A549 (cell line): Measurements from ENCODE around the gene PPP6R3. TPM values are rescaled to one million over a fixed set of nuclear protein-coding genes. Genes with fewer than 3 reads are reported as not detected.

Experiments used
- ATAC-seq, 2 experiments: fragments of 200-7000 bp in 1 of 2; fragments of >200 bp in 1 of 2; cut with Nextera tagmentation in 1 of 2; cut with Tn5 transposase in 1 of 2; 3 replicates each; pipeline versions ENCODE4 v1.8.0 to v1.9.1; 2018 to 2020; ENCODE audit warnings: mild to moderate bottlenecking in 1 of 2, moderate library complexity in 1 of 2
- CTCF ChIA-PET: fragments of 300-600 bp; sonication (Branson Sonifier 250); formaldehyde crosslinking; extraction: SDS; loops from one replicate; lab custom pipeline; 2021; ENCODE audit warnings: antibody characterized with exemption, inconsistent platforms; lab: Yijun Ruan, JAX
- POLR2A ChIA-PET: fragments of 350-600 bp; formaldehyde crosslinking; extraction: SDS; loops from one replicate; lab custom pipeline; 2021; ENCODE audit warnings: antibody characterized with exemption, inconsistent platforms; lab: Yijun Ruan, JAX
- DNase-seq, 2 experiments: peaks; one replicate each; pipeline versions ENCODE4 v3.0.0 to v3.0.0-alpha.2; 2011 to 2016; ENCODE audit warnings: low read depth in 1 of 2, low spot score in 1 of 2
- FAIRE-seq: peaks from 2 replicates; lab custom pipeline; 2011; peaks lifted over from hg19 to GRCh38; lab: Jason Lieb, UNC
- H3K27ac ChIP-seq, 2 experiments: fragments of >200 bp; sonication (Bioruptor Twin); formaldehyde crosslinking; 3 replicates each; pipeline ENCODE4 v1.5.1; 2016 to 2017
- H3K4me1 ChIP-seq: fragments of >200 bp; sonication (Bioruptor Twin); formaldehyde crosslinking; 3 replicates; pipeline ENCODE4 v1.6.1; 2016
- H3K4me2 ChIP-seq: fragments of >200 bp; sonication (Bioruptor Twin); formaldehyde crosslinking; 3 replicates; pipeline ENCODE4 v1.6.1; 2016
- H3K4me3 ChIP-seq: fragments of >200 bp; sonication (Bioruptor Twin); formaldehyde crosslinking; 3 replicates; pipeline ENCODE4 v1.5.1; 2016
- H3K9me3 ChIP-seq: fragments of >200 bp; sonication (Bioruptor Twin); formaldehyde crosslinking; 3 replicates; pipeline ENCODE4 v1.6.1; 2016
- CBX2 ChIP-seq: fragments of 200-600 bp; sonication (generic); IDR thresholded peaks from 2 replicates; pipeline ENCODE4 v1.6.1; 2016; ENCODE audit warnings: low read depth, mild to moderate bottlenecking, borderline replicate concordance
- CBX8 ChIP-seq: fragments of 200-600 bp; sonication (generic); IDR thresholded peaks from 2 replicates; pipeline ENCODE4 v1.6.1; 2016
- CEBPB ChIP-seq, 2 experiments: fragments of >200 bp in 1 of 2; sonication (Bioruptor Twin) in 1 of 2; formaldehyde crosslinking in 1 of 2; IDR thresholded peaks; 2 replicates each; pipeline ENCODE4 v1.6.1; 2012 to 2016
- CHD2 ChIP-seq: fragments of 150-350 bp; IDR thresholded peaks from 2 replicates; pipeline ENCODE4 v1.6.1; 2014; ENCODE audit warnings: low read length; ENCODE audit not compliant: partially characterized antibody
- CHD4 ChIP-seq: fragments of 200-600 bp; sonication (generic); IDR thresholded peaks from 2 replicates; pipeline ENCODE4 v1.6.1; 2016; ENCODE audit warnings: antibody characterized with exemption, mild to moderate bottlenecking, borderline replicate concordance
- EHMT2 ChIP-seq: fragments of 200-600 bp; sonication (generic); IDR thresholded peaks from 2 replicates; pipeline ENCODE4 v1.6.1; 2016; ENCODE audit warnings: antibody characterized with exemption, low read depth, mild to moderate bottlenecking, moderate library complexity
- EP300 ChIP-seq, 2 experiments: fragments of >200 bp; sonication (Bioruptor Twin); formaldehyde crosslinking; IDR thresholded peaks; 2 replicates in 1 of 2; 3 replicates in 1 of 2; pipeline ENCODE4 v1.6.1; 2016 to 2017
- FOSB ChIP-seq: fragments of 250-450 bp; sonication (Bioruptor Pico); IDR thresholded peaks from 2 replicates; pipeline ENCODE4 v1.5.0; 2020; ENCODE audit warnings: mild to moderate bottlenecking, moderate library complexity
- FOSL2 ChIP-seq, 2 experiments: fragments of 450-650 bp in 1 of 2; fragments of >200 bp in 1 of 2; sonication (Bioruptor Twin) in 1 of 2; formaldehyde crosslinking; IDR thresholded peaks; 2 replicates each; pipeline versions ENCODE4 v1.5.0 to v1.6.1; 2016 to 2020; ENCODE audit warnings: mild to moderate bottlenecking in 1 of 2, moderate library complexity in 1 of 2
- HDAC2 ChIP-seq: fragments of 200-600 bp; sonication (generic); IDR thresholded peaks from 2 replicates; pipeline ENCODE4 v1.6.1; 2016
- HEYL ChIP-seq: fragments of 250-450 bp; sonication (Bioruptor Pico); IDR thresholded peaks from 2 replicates; pipeline ENCODE4 v1.8.0; 2021; ENCODE audit warnings: mild to moderate bottlenecking, moderate library complexity
- HOXB5 ChIP-seq: fragments of 250-450 bp; sonication (Bioruptor Pico); IDR thresholded peaks from 2 replicates; pipeline ENCODE4 v1.5.0; 2020; ENCODE audit warnings: mild to moderate bottlenecking, moderate library complexity
- KDM5A ChIP-seq: fragments of 200-600 bp; sonication (generic); IDR thresholded peaks from 2 replicates; pipeline ENCODE4 v1.6.1; 2016; ENCODE audit warnings: antibody characterized with exemption, mild to moderate bottlenecking
- MAFK ChIP-seq: fragments of 450-650 bp; IDR thresholded peaks from 2 replicates; pipeline ENCODE4 v1.6.1; 2014; ENCODE audit not compliant: partially characterized antibody
- MAZ ChIP-seq: fragments of 150-350 bp; IDR thresholded peaks from 2 replicates; pipeline ENCODE4 v1.6.1; 2014; ENCODE audit warnings: antibody characterized with exemption, low read depth, low read length, borderline replicate concordance
- NPAS2 ChIP-seq: fragments of 250-450 bp; sonication (Bioruptor Pico); IDR thresholded peaks from 2 replicates; pipeline ENCODE4 v1.8.0; 2022; ENCODE audit warnings: mild to moderate bottlenecking, moderate library complexity, borderline replicate concordance
- NR3C1 ChIP-seq: fragments of >200 bp; sonication (Bioruptor Twin); formaldehyde crosslinking; IDR thresholded peaks from 3 replicates; pipeline ENCODE4 v1.6.1; 2017
- POLR2A ChIP-seq: IDR thresholded peaks from 2 replicates; pipeline ENCODE4 v1.6.1; 2012; ENCODE audit warnings: mild to moderate bottlenecking, low read length
- POLR2AphosphoS2 ChIP-seq: conservative IDR thresholded peaks from 2 replicates; pipeline ENCODE4 v1.6.1; 2012; ENCODE audit warnings: low read length, improper control_type of control experiment, inconsistent platforms
- RAD21 ChIP-seq, 2 experiments: fragments of >200 bp in 1 of 2; sonication (Bioruptor Twin) in 1 of 2; formaldehyde crosslinking in 1 of 2; IDR thresholded peaks in 1 of 2; conservative IDR thresholded peaks in 1 of 2; 2 replicates in 1 of 2; 3 replicates in 1 of 2; pipeline ENCODE4 v1.6.1; 2012 to 2018; ENCODE audit warnings: inconsistent platforms in 1 of 2
- RFX5 ChIP-seq: fragments of 450-650 bp; IDR thresholded peaks from 2 replicates; pipeline ENCODE4 v1.7.1; 2014; ENCODE audit warnings: antibody characterized with exemption, mild to moderate bottlenecking, moderate library complexity
- SMC3 ChIP-seq: fragments of >200 bp; sonication (Bioruptor Twin); formaldehyde crosslinking; IDR thresholded peaks from 3 replicates; pipeline ENCODE4 v1.6.1; 2018; ENCODE audit warnings: inconsistent platforms
- ZFP36 ChIP-seq: fragments of 450-650 bp; IDR thresholded peaks from 2 replicates; pipeline ENCODE4 v1.6.1; 2014; ENCODE audit warnings: borderline replicate concordance; ENCODE audit not compliant: partially characterized antibody
- ZNF302 ChIP-seq: fragments of 250-450 bp; sonication (Bioruptor Pico); IDR thresholded peaks from 2 replicates; pipeline ENCODE4 v1.9.0; 2021; ENCODE audit warnings: inconsistent platforms, mild to moderate bottlenecking, moderate library complexity
- ZSCAN20 ChIP-seq: fragments of 250-450 bp; sonication (Bioruptor Pico); IDR thresholded peaks from 2 replicates; pipeline ENCODE4 v1.8.0; 2022; ENCODE audit warnings: mild to moderate bottlenecking, moderate library complexity
- WGBS: methylation state at CpG from one replicate; pipeline ENCODE4 v1.1.6; 2017; ENCODE audit errors: missing lambda C conversion rate; 5-methylcytosine and 5-hydroxymethylcytosine counted together
- polyA plus RNA-seq, 4 experiments: library from polyadenylated mRNA; depleted of rRNA in 3 of 4; stranded (reverse); fragments of >200 nt; fragmentation: RNase III in 1 of 4; extraction: RNeasy Plus Mini Kit Qiagen cat#74134 plus additional on column Dnase treatment in 1 of 4; gene quantifications; 2 replicates in 3 of 4; 3 replicates in 1 of 4; pipeline ENCODE4 v1.2.3, GENCODE V29; 2011 to 2017
- TF ChIP-seq, protein P1 (sequence below): fragments of 150-350 bp; IDR thresholded peaks from 2 replicates; pipeline ENCODE4 v1.6.1; 2014; ENCODE audit warnings: low read depth, mild to moderate bottlenecking, low read length
- TF ChIP-seq, protein P2 (sequence below): fragments of 450-650 bp; IDR thresholded peaks from 2 replicates; pipeline ENCODE4 v1.6.1; 2014; ENCODE audit warnings: antibody characterized with exemption
- TF ChIP-seq, protein P3 (sequence below): fragments of >200 bp; sonication (Bioruptor Twin); formaldehyde crosslinking; IDR thresholded peaks from 2 replicates; pipeline ENCODE4 v1.6.1; 2016

PPP6R3 gene
- polyA plus RNA-seq, 2 of the 4 experiments (the other 2 are of a cell fraction), result 69.7 to 114 TPM

DNA sequence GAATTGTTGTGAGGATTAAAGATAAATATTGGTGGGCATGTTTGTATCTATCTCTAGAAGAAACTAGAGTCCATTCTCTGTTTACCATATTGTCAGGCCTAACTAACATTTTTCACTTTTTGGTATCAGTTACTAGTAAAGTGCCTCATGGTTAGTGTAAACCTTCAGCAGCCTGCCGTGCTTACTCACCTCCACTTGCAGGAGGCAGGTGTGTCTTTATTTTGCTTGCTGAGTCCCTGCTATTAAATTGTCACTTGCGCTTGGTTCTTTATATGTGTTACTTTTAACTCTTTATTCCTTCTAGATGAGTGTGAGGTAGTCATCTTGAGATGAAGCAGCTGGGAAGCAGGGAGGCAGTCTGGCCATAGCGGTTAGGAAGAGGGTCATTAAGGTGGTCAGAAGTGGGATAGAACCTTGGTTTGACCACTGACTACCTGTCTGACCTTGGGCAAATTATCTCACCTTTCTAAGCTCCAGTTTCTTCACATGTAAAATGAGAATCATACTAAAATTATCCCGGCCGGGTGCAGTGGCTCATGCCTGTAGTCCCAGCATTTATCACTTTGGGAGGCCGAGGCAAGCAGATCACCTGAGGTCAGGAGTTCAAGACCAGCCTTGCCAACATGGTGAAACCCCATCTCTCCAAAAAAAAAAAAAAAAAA lies 21.2 kb downstream of the PPP6R3 start:
- 86% methylated on average over 6 of the region's 6 CpGs for WGBS
- FAIRE-seq, result no peak
- H3K4me1 ChIP-seq, result peaks cover 3% of the 10 kb centered on the region; the same call in 1 of the 3 replicates

DNA sequence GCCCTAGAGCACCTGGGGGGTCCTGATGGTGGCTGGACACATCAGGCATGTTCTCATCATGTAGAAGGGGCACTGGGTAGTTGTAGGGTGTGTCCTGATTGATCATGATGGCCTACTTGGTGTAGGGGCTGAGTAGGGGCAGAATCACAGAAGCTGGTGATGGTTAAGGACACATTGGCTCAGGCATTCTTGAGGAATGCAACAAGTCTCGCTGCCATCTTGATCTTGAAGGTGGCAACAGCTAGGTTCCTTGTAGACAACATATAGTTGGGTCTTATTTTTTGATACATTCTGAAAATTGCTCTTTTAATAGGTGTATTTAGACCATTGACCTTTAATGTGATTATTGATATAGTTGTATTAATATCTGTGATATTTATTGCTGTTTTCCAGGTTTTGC lies 28.1 kb downstream of the PPP6R3 start:
- no peak overlapping the region for H3K27ac ChIP-seq
- TF ChIP-seq CHD4 (no peak), CHD2 (no peak), ZSCAN20 (no peak), EP300 (IDR thresholded peaks at IDR 0.05) (no peak), CBX2 (no peak), HEYL (no peak), CBX8 (no peak), FOSL2 (IDR thresholded peaks at IDR 0.05) (no peak), FOSL2 (CRISPR knock-in tag; IDR thresholded peaks at IDR 0.05) (no peak), POLR2A (no peak), ZFP36 (no peak), KDM5A (no peak), MAZ (no peak), FOSB (CRISPR knock-in tag) (no peak)
- TF ChIP-seq, all 56 proteins: peak for 0
- H3K9me3 ChIP-seq, result no peaks in the 10 kb centered on the region
- ChIA-PET POLR2A (no interaction called here), CTCF (interaction anchor here (0.6 kb wide), 1 partner anchor 25 kb away, joined by 3 read pairs; no protein-coding TSS in a partner anchor)
- H3K4me2 ChIP-seq, result no peak overlapping the region
- no peak for FAIRE-seq
- H3K4me3 ChIP-seq, result no peak overlapping the region
- H3K4me1 ChIP-seq, result peaks cover 4% of the 10 kb centered on the region; the same call in 1 of the 3 replicates
- ATAC-seq, result no peak
- WGBS, result 82% methylated on average over 1 of the region's 1 CpG
- DNase-seq, result no peak

More for the DNA sequence above, 21.2 kb downstream of the PPP6R3 start:
- Histone ChIP-seq H3K27ac (no peak overlapping the region), H3K4me3 (no peak overlapping the region), H3K9me3 (peaks cover 8% of the 10 kb centered on the region; the same call in 1 of the 3 replicates), H3K4me2 (no peak overlapping the region)
- TF ChIP-seq, protein P1, sequence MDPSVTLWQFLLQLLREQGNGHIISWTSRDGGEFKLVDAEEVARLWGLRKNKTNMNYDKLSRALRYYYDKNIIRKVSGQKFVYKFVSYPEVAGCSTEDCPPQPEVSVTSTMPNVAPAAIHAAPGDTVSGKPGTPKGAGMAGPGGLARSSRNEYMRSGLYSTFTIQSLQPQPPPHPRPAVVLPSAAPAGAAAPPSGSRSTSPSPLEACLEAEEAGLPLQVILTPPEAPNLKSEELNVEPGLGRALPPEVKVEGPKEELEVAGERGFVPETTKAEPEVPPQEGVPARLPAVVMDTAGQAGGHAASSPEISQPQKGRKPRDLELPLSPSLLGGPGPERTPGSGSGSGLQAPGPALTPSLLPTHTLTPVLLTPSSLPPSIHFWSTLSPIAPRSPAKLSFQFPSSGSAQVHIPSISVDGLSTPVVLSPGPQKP, result no peak
- TF ChIP-seq MAZ, result no peak
- no peak for TF ChIP-seq POLR2AphosphoS2
- TF ChIP-seq RAD21 (conservative IDR thresholded peaks at IDR 0.05 in 1 of 2, IDR thresholded peaks at IDR 0.05 in 1 of 2), result no peak
- TF ChIP-seq, protein P2, sequence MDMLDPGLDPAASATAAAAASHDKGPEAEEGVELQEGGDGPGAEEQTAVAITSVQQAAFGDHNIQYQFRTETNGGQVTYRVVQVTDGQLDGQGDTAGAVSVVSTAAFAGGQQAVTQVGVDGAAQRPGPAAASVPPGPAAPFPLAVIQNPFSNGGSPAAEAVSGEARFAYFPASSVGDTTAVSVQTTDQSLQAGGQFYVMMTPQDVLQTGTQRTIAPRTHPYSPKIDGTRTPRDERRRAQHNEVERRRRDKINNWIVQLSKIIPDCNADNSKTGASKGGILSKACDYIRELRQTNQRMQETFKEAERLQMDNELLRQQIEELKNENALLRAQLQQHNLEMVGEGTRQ, result no peak
- TF ChIP-seq MAFK, result no peak
- no peak for TF ChIP-seq NPAS2 (CRISPR knock-in tag)
- TF ChIP-seq NR3C1, result no peak
- TF ChIP-seq RFX5, result no peak
- no peak for TF ChIP-seq HDAC2
- no peak for TF ChIP-seq SMC3
- TF ChIP-seq HOXB5 (CRISPR knock-in tag), result no peak
- TF ChIP-seq, protein P3, sequence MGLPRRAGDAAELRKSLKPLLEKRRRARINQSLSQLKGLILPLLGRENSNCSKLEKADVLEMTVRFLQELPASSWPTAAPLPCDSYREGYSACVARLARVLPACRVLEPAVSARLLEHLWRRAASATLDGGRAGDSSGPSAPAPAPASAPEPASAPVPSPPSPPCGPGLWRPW, result no peak
- no peak for TF ChIP-seq ZNF302 (CRISPR knock-in tag)
- TF ChIP-seq CHD2, result no peak
- no peak for TF ChIP-seq CEBPB (IDR thresholded peaks at IDR 0.05)
- no peak for TF ChIP-seq EHMT2
- ChIA-PET CTCF (interaction anchor here (0.6 to 0.7 kb wide), 2 partner anchors 84 to 98 kb away, joined by 3 to 4 read pairs; no protein-coding TSS in a partner anchor), POLR2A (no interaction called here)
- DNase-seq (no peak), ATAC-seq (no peak)
